CD4-positive, alpha-beta T cell treated with Interleukin-12 subunit alpha and Interleukin-12 subunit beta, for 1 hour (primary cell): ENCODE measurements around the gene NSL1.

Source experiments
- DNase-seq: peaks from one replicate; pipeline ENCODE4 v3.0.0-alpha.2; 2020

The NSL1 gene

DNA sequence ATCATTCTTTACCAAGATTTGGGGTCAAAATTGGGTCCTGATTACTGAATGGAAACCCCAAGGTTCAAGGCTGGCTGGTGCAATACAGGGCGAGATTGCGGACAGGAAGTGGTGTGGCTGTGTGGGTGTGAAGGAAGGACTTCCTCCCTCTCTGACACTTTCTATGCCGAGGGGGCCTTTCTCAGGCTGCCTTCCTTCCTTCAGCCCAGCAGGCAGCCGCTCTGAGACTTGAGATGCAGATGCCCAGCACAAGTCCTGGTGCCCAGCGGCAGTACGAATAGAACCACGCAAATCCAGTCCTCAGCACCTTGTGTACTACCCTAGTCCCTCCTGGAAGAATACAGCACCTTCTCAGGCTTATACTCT, 108.2 kb downstream of the NSL1 start:
- DNase-seq: peak; percentile 41

DNA sequence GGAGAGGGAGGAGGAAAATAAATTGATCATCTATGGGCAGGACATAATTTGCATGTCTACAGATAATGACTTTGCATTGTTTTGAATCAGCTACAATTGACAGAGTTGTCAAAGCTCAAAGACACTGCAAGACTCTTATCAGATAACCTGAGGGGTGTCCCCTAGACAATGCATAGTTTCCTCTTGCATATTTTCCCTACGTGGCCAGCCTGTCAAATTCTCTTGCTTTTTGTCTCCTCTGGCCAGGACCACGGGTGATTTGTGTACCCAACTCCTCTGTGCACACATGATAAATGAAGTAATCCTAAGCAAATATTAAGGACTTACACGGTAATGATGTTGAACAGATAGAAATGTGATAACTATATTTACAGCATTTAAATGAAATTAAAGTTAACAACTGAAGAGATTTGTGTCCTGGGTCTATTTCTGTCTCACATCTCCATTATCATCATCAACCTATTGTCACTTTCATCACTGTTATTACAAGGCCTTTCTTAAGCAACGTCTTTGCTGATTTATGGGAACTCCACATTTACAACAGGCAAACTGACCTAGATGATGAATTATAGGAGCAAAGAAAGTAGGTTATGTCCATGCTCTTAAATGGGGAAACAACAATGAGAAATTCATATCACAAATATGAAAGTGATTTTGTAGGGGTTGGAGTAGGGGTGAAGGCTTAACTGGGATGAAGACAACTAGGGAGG, 110.7 kb downstream of the NSL1 start:
- no peak for DNase-seq

DNA sequence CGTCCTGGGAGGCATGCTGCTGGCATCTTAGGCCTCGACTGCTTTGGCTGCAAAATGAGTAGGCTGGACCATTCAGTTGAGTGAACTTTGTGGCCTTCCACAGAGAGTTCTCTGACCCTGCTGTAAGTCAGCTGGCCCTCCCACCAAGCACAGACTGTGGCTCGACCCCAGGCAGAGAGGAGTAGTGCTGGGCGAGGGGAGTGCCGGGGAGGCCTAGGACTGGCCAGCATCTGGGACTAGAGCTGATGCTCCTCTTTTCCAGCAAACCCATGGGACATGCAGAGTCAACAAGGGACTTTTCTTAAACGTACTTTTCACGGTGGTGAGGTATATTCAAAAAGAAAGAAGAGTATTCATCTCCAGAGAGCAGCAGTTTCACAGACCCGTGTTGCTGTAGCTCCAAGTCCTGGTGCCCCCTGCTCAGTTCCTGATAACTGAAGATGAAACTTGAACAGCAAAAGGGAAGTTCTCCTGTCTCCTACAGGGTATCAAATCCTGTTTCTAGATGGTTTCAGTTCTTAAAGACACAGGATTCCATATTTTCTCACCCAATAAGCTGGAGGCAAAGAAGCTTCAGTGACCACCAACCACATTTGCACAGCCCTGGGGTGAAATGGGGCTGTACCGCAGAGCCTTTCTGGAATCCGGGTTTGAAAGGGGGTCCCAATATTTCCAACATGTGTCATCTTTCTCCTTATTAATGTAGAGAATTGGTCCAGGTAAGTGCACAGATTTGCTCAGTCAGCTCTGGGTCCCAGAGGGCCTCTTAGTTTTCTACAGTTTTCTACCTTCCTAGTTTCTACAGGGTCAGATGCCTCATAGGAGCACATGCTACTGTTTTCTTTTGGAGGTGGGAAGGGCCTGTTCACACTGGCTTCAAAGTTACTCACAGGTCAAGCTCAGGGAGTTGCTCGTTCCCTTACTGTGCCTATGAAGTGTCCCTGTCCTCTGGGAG, 112.8 kb downstream of the NSL1 start:
- no peak for DNase-seq

DNA sequence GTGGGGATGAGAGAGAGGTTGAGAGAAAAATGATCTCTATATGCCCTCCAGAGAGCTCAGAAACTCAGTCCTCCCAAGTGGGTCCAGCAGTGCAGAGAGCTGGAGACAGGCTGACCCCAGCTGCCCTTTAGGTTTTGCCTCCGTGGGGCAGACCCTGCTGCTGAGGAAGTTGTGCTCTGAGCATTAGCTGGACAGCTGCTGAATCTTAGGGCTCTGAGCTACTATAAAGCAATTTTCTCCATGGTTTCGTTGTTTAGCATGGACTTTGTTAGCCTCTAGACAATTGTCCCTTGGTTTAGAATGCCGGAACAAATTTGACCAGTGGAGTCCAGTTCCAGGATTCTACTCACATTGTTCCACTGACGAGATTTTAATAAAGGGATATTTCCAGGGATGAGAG, 114.0 kb downstream of the NSL1 start:
- DNase-seq: no peak

DNA sequence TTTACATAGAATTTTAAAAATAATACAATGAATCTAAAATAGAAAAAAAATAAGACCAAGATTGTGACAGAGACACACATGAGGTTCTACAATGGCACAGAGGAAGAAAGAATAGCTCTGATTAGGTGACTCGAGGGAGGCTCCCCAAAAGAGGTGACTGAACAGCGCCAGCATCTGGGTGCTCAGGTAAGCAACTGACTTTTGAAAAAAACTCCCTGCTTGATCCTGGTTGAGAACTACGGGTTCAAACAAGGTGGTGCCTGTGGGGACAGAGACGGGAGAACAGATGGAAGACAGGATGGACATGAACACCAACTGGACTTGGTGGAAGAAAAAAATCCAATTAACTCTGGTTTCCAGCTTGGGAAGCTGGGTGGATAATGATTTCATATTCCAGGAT, 114.4 kb downstream of the NSL1 start:
- DNase-seq: no peak
